Panc1 (cell line): Measurements from ENCODE around the gene FARP1.

Source experiments
- POLR2AphosphoS5 ChIP-seq: IDR thresholded peaks from 2 replicates; pipeline ENCODE4 v1.6.1; 2012; ENCODE audit warnings: mild to moderate bottlenecking, low read depth, low read length, moderate library complexity
- SIN3A ChIP-seq: IDR thresholded peaks from 2 replicates; pipeline ENCODE4 v1.6.1; 2012; ENCODE audit warnings: low read depth, mild to moderate bottlenecking, low read length, moderate library complexity, borderline replicate concordance; ENCODE audit not compliant: insufficient read depth
- TF ChIP-seq, protein P1 (sequence below): fragments of 450-650 bp; IDR thresholded peaks from 2 replicates; pipeline ENCODE4 v1.5.1; 2017; ENCODE audit warnings: mild to moderate bottlenecking
- TF ChIP-seq, protein P2 (sequence below), 2 experiments: IDR thresholded peaks; 2 replicates each; pipeline ENCODE4 v1.6.1; 2011 to 2012; ENCODE audit warnings: low read depth in 2 of 2, control low read depth in 1 of 2, low read length in 1 of 2, mild to moderate bottlenecking in 1 of 2, moderate library complexity in 1 of 2; ENCODE audit not compliant: insufficient read depth in 1 of 2

DNA sequence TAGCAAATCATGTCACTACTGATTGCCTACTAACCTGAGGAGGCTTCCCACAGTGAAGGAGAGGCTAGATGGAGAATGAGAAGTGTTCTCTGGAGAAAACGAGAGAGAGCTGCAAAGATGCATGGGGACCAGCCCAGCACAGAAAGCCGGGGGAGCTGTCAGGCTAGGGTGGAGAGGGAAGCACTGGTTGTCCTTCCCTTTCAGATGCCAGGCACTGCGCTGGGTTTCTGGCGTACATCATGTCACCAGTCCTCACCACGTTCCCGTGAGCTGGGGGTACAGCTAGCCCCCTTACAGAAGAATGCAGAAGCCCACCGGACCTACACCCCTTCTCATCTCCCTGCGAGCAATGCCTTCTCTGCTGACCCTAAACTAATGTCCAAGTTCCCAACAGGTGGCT, 348.0 kb downstream of the FARP1 start:
- TF ChIP-seq, protein P1, sequence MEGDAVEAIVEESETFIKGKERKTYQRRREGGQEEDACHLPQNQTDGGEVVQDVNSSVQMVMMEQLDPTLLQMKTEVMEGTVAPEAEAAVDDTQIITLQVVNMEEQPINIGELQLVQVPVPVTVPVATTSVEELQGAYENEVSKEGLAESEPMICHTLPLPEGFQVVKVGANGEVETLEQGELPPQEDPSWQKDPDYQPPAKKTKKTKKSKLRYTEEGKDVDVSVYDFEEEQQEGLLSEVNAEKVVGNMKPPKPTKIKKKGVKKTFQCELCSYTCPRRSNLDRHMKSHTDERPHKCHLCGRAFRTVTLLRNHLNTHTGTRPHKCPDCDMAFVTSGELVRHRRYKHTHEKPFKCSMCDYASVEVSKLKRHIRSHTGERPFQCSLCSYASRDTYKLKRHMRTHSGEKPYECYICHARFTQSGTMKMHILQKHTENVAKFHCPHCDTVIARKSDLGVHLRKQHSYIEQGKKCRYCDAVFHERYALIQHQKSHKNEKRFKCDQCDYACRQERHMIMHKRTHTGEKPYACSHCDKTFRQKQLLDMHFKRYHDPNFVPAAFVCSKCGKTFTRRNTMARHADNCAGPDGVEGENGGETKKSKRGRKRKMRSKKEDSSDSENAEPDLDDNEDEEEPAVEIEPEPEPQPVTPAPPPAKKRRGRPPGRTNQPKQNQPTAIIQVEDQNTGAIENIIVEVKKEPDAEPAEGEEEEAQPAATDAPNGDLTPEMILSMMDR, result no peak
- no peak for TF ChIP-seq POLR2AphosphoS5
- no peak for TF ChIP-seq SIN3A
- TF ChIP-seq, protein P2, sequence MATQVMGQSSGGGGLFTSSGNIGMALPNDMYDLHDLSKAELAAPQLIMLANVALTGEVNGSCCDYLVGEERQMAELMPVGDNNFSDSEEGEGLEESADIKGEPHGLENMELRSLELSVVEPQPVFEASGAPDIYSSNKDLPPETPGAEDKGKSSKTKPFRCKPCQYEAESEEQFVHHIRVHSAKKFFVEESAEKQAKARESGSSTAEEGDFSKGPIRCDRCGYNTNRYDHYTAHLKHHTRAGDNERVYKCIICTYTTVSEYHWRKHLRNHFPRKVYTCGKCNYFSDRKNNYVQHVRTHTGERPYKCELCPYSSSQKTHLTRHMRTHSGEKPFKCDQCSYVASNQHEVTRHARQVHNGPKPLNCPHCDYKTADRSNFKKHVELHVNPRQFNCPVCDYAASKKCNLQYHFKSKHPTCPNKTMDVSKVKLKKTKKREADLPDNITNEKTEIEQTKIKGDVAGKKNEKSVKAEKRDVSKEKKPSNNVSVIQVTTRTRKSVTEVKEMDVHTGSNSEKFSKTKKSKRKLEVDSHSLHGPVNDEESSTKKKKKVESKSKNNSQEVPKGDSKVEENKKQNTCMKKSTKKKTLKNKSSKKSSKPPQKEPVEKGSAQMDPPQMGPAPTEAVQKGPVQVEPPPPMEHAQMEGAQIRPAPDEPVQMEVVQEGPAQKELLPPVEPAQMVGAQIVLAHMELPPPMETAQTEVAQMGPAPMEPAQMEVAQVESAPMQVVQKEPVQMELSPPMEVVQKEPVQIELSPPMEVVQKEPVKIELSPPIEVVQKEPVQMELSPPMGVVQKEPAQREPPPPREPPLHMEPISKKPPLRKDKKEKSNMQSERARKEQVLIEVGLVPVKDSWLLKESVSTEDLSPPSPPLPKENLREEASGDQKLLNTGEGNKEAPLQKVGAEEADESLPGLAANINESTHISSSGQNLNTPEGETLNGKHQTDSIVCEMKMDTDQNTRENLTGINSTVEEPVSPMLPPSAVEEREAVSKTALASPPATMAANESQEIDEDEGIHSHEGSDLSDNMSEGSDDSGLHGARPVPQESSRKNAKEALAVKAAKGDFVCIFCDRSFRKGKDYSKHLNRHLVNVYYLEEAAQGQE (IDR thresholded peaks at IDR 0.05; ENCODE audit: insufficient read depth in 1 of 2, low read depth in 2 of 2, low read length in 1 of 2), result no peak
